SK-N-MC (cell line): Measurements from ENCODE around the gene IL15RA.

Source experiments
- EZH2 ChIP-seq: fragments of 200-600 bp; sonication (generic); IDR thresholded peaks from one replicate; pipeline ENCODE4 v1.6.1; 2017; ENCODE audit warnings: antibody characterized with exemption
- POLR2AphosphoS5 ChIP-seq: IDR thresholded peaks from 2 replicates; pipeline ENCODE4 v1.6.1; 2012; ENCODE audit warnings: mild to moderate bottlenecking, low read depth, low read length, borderline replicate concordance

GRCh38 chr10:5911670-5912069 is 65.7 kb downstream of the IL15RA start:
- TF ChIP-seq EZH2 (no peak), POLR2AphosphoS5 (no peak)
